ELR (cell line): Measurements from ENCODE around the gene BNC1.
"Not testable (repeated sequence)": the region's sequence is repeated elsewhere in the genome, so short reads cannot be mapped to it uniquely, and the experiment has no call there.

Source experiments
- DNase-seq: peaks from one replicate; pipeline ENCODE4 v3.0.0-alpha.2; 2015; ENCODE audit warnings: low read depth

Gene BNC1

GRCh38 chr15:83248151-83249029 is 36.1 kb downstream of the BNC1 start:
- DNase-seq: peak; percentile 73

DNA sequence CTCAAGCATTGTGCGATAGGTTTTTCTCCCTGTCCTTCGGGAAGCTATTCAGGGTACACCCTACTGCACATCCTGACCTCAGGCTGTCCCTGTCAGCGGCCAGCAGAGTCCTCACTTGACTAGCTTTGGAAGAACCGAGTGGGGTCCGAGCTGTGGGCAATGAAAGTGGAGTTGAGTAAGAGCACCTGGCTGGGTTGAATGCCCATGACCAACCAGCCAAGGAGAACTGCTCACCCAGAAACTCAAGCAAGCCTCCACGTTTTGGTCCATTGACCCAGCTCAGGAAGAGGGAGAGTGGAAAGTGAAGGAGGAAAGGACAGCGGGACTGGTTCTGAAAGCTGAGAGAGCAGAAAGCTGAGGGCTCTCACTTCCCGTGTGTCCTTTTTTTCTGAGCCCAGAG is 40.8 kb downstream of the BNC1 start:
- no peak for DNase-seq

GRCh38 chr15:83230242-83230641 is 54.2 kb downstream of the BNC1 start:
- no peak for DNase-seq

- no peak for DNase-seq
These were observed 59.0 kb downstream of the BNC1 start for GRCh38 chr15:83225449-83225848.

- DNase-seq: not testable (repeated sequence)
These were observed 62.7 kb downstream of the BNC1 start for GRCh38 chr15:83221781-83222180.

DNA sequence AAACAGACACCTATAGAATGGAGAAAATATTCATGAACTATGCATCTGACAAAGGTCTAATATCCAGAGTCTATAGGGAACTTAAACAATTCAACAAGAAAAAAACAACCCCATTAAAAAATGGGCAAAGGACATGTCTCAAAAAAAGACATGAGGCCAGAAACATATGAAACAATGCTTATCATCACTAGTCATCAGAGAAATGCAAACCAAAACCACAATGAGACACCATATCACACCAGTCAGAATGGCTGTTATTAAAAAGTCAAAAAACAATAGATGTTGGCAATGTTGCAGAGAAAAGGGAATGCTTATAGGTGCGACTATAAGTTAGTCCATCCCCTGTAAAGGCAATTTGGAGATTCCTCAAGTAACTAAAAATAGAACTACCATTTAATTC is 65.4 kb downstream of the BNC1 start:
- peak; percentile 30 for DNase-seq

DNA sequence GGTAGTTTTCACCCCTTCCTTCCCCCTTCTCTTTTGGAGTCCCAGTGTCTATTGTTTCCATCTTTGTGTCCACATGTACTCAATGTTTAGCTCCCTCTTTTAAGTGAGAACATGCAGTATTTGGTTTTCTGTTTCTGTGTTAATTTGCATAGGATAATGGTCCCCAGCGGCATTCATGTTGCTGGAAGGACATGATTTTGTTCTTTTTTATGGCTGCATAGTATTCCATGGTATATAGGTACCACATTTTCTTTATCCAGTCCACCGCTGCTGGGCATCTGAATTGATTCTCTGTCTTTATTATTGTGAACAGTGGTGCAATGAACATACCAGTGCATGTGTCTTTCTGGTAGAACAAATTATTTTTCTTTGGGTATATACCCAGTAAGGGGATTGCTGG is 69.2 kb downstream of the BNC1 start:
- no peak for DNase-seq

GRCh38 chr15:83210619-83211018 is 73.8 kb downstream of the BNC1 start:
- peak; percentile 29 for DNase-seq

- no peak for DNase-seq
These were observed 75.1 kb downstream of the BNC1 start for GRCh38 chr15:83209333-83209732.

- DNase-seq: peak; percentile 32
These were observed 76.2 kb downstream of the BNC1 start for GRCh38 chr15:83208367-83208661.

DNA sequence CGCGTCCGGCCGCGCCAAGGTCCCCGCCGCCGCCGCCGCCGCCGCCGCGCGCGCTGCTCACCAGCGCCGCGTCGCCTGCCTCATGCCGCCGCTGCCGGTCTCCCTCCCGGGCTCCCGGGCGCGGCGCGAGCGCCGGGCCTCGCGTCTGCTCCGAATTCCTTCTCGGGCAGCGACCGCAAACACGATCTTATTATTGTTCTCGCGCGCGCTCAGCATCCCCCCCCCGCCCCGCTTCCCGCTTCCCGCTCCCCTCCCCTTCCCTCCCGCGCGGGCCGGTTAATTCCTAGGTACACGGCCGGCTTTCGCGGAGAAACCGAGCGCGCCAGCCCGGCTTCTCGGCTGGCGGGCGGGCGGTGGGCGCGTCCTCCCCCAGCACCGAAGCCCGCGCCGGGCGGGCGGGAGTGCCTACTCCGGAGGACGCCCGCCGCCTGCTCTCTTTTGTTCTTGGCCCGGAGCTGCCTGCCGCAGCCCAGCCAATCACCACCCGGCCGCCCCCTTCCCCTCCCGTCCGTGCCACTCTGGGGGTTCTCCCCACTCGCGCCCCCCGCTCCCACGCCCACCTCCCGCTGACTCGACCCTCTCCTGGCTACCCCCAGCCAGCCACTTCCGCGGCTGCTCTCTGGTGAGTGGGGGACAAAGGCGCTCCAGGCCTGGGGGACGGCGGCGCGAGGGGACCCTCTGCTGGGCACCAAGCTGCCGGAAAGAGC is 76.7 kb downstream of the BNC1 start, which contains the start of gene HDGFL3:
Gene HDGFL3, minus strand, starts transcription at position 164 of the 707 bp plus-strand sequence. CDS start 409 bp downstream, outside the sequence.
- peak; percentile 76 for DNase-seq

DNA sequence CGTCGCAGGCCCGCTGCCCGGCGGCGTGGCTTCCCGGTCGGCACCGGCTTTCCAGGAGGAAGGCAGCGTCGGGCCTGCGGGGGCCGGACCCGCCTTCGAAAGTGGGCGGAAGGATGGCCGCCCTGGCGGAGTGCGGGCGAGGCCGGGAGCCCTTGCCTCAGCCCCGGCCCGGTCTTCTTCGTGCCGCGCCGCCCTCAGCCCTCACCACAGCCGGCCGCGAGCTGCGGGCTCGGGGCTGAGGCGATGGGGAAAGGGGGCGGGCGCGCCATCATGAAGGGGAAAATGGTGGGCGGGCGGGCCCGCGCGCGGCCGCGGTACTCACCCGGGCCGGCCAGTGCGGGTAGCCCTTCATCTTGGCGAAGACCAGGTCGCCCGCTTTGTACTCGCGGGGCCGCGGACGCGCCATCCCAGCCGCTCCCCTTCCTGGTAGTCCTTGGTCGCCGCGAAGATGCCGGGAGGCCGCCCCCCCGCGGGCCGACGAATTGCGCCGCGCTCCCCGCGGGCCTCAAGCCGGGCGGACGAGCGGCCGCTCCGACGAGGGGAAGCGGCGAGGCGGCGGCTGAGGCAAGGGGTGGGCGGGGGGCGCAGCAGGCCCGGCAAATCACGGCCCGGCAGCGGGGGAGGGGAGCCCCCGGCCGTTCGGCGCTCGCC is 77.3 kb downstream of the BNC1 start:
- peak; percentile 51 for DNase-seq

DNA sequence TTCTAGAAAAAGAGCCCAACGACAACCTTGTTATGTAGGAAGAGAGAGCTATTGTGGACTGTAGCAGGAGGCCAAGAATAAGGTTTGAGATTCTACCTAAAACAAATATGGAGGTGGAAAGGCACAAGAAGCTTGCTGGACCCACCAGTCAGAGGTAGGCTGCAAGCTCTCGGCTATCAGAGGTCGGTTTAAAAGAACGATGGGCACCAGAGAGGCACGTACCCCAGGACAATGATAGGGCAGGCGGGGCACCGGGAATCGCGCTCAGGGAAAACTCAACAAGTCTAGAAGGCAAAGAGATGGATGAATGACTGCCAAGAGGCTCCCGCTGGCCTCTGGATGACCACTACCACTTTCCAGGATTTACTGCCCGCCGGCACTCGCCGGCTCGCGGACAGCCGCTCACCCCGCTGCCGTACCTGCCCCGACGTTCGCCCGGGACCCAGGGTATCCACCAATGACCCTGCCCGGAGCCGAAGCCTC is 77.9 kb downstream of the BNC1 start:
- peak; percentile 34 for DNase-seq
